Measurements from ENCODE around the gene NCAPG2. TPM values are rescaled to one million over a fixed set of nuclear protein-coding genes. Genes with fewer than 3 reads are reported as not detected.
A peak's percentile ranks its signal among the peaks of the same experiment; 100 is the strongest.

The NCAPG2 gene
- polyA plus RNA-seq, 3 donors = 1.1 to 3.1 (median 1.7) TPM

- 100% methylated on average over 1 of the region's 4 CpGs for WGBS (ENCODE audit: insufficient coverage)
- Histone ChIP-seq H3K79me2 (ENCODE audit: insufficient read depth, low read length) (no peaks in the 10 kb centered on the region), H3K36me3 (replicated peaks in 1 of 2; ENCODE audit: control insufficient read depth in 1 of 2, insufficient read depth in 2 of 2, low read length in 2 of 2) (peaks cover 69 to 94% of the 10 kb centered on the region in 2 donors), H3K9me3 (replicated peaks in 1 of 2; ENCODE audit: control insufficient read depth in 1 of 2, insufficient read depth in 1 of 2, low read length in 2 of 2) (no peaks in the 10 kb centered on the region), H3K4me3 (replicated peaks in 1 of 3; ENCODE audit: low read depth in 2 of 3, low read length in 3 of 3) (no peak overlapping the region), H3K4me1 (ENCODE audit: control insufficient read depth in 1 of 2, insufficient read depth in 2 of 2, low read length in 2 of 2) (no peaks in the 10 kb centered on the region), H2AFZ (ENCODE audit: insufficient read depth, low read depth, low read length, poor library complexity, severe bottlenecking) (no peak overlapping the region), H4K20me1 (ENCODE audit: insufficient read depth, low read length) (no peaks in the 10 kb centered on the region), H3K4me2 (replicated peaks; ENCODE audit: extremely low read depth, low read length, poor library complexity, severe bottlenecking) (no peak overlapping the region), H3K27ac (ENCODE audit: low read depth in 1 of 2, low read length in 2 of 2) (no peak overlapping the region), H3K9ac (ENCODE audit: insufficient read depth, low read length, poor library complexity, severe bottlenecking) (no peak overlapping the region), H3K27me3 (ENCODE audit: control insufficient read depth in 2 of 2, insufficient read depth in 2 of 2, low read length in 2 of 2) (no peaks in the 10 kb centered on the region)
- intact Hi-C loops (cut with micrococcal nuclease) = no loop called here
- Mint-ChIP-seq H3K27ac (peak overlapping the region in 1 of 7 donors; percentile 55), H3K9me3 (no peaks in the 10 kb centered on the region), H3K4me3 (no peak overlapping the region), H3K36me3 (peaks cover 75 to 97% of the 10 kb centered on the region in 2 donors), H3K27me3 (ENCODE audit: low read depth in 3 of 3) (no peaks in the 10 kb centered on the region), H3K4me1 (no peaks in the 10 kb centered on the region)
- no peak for TF ChIP-seq CTCF (IDR thresholded peaks at IDR 0.05)
- DNase-seq = no peak
Observed at GRCh38 chr7:158642149-158642548, 62.5 kb downstream of the NCAPG2 start.

GRCh38 chr7:158638001-158638400 is 66.6 kb downstream of the NCAPG2 start:
- Histone ChIP-seq H3K9me3 (replicated peaks in 1 of 2; ENCODE audit: control insufficient read depth in 1 of 2, insufficient read depth in 1 of 2, low read length in 2 of 2) (no peaks in the 10 kb centered on the region), H3K79me2 (ENCODE audit: insufficient read depth, low read length) (no peaks in the 10 kb centered on the region), H3K27ac (ENCODE audit: low read depth in 1 of 2, low read length in 2 of 2) (no peak overlapping the region), H3K9ac (ENCODE audit: insufficient read depth, low read length, poor library complexity, severe bottlenecking) (no peak overlapping the region), H3K4me3 (replicated peaks in 1 of 3; ENCODE audit: low read depth in 2 of 3, low read length in 3 of 3) (no peak overlapping the region), H3K4me1 (ENCODE audit: control insufficient read depth in 1 of 2, insufficient read depth in 2 of 2, low read length in 2 of 2) (no peaks in the 10 kb centered on the region), H3K4me2 (replicated peaks; ENCODE audit: extremely low read depth, low read length, poor library complexity, severe bottlenecking) (no peak overlapping the region), H3K36me3 (replicated peaks in 1 of 2; ENCODE audit: control insufficient read depth in 1 of 2, insufficient read depth in 2 of 2, low read length in 2 of 2) (peaks cover 41 to 80% of the 10 kb centered on the region in 2 donors), H2AFZ (ENCODE audit: insufficient read depth, low read depth, low read length, poor library complexity, severe bottlenecking) (no peak overlapping the region), H3K27me3 (ENCODE audit: control insufficient read depth in 2 of 2, insufficient read depth in 2 of 2, low read length in 2 of 2) (no peaks in the 10 kb centered on the region), H4K20me1 (ENCODE audit: insufficient read depth, low read length) (no peaks in the 10 kb centered on the region)
- WGBS (ENCODE audit: insufficient coverage) = 100% methylated on average over 4 of the region's 7 CpGs
- Mint-ChIP-seq H3K4me1 (no peaks in the 10 kb centered on the region), H3K4me3 (no peak overlapping the region), H3K9me3 (peaks cover 0 to 2% (median 0%) of the 10 kb centered on the region in 7 donors), H3K27ac (peak overlapping the region in 2 of 7 donors; percentile 36 to 42), H3K36me3 (peaks cover 57 to 85% of the 10 kb centered on the region in 2 donors), H3K27me3 (ENCODE audit: low read depth in 3 of 3) (no peaks in the 10 kb centered on the region)
- no peak for TF ChIP-seq CTCF (IDR thresholded peaks at IDR 0.05)
- DNase-seq = no peak
- intact Hi-C loops (cut with micrococcal nuclease) = no loop called here
